ENCODE measurements around the gene ALOX5AP. TPM values are rescaled to one million over a fixed set of nuclear protein-coding genes. Genes with fewer than 3 reads are reported as not detected.

The ALOX5AP gene
- total RNA-seq, 4 donors from 2014 or later, result 14.8 to 48.2 (median 17.2) TPM

DNA sequence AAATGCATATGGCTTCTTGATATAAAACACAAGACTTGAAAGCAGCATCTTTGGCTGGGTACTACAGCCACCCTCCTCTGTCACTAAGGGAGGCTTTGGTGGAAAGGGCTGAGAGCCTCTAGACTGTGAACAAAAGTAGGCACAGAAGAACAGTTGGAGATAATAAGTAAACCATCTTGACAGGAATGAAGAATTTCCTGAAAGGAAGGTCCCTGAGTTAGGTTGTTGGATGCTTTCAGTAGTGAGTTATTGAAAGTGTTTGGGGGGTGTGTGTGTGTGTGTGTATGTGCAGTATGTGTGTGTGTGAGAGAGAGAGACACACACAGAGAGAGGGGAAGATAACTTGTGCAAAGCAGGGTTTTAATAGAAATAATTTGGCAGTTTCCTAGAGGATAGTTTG lies 38.2 kb downstream of the ALOX5AP start:
- Histone ChIP-seq H3K27me3 (no peaks in the 10 kb centered on the region), H3K27ac (replicated peaks in 1 of 4) (no peak overlapping the region), H3K36me3 (no peaks in the 10 kb centered on the region), H3K9me3 (no peaks in the 10 kb centered on the region), H3K4me1 (no peaks in the 10 kb centered on the region), H3K4me3 (no peak overlapping the region)
- intact Hi-C loops (cut with DNase I), result no loop called here
- TF ChIP-seq POLR2A (IDR thresholded peaks at IDR 0.05; ENCODE audit: low read depth) (no peak), EP300 (IDR thresholded peaks at IDR 0.05) (no peak), POLR2AphosphoS5 (IDR thresholded peaks at IDR 0.05) (no peak)
- TF ChIP-seq, protein P1, sequence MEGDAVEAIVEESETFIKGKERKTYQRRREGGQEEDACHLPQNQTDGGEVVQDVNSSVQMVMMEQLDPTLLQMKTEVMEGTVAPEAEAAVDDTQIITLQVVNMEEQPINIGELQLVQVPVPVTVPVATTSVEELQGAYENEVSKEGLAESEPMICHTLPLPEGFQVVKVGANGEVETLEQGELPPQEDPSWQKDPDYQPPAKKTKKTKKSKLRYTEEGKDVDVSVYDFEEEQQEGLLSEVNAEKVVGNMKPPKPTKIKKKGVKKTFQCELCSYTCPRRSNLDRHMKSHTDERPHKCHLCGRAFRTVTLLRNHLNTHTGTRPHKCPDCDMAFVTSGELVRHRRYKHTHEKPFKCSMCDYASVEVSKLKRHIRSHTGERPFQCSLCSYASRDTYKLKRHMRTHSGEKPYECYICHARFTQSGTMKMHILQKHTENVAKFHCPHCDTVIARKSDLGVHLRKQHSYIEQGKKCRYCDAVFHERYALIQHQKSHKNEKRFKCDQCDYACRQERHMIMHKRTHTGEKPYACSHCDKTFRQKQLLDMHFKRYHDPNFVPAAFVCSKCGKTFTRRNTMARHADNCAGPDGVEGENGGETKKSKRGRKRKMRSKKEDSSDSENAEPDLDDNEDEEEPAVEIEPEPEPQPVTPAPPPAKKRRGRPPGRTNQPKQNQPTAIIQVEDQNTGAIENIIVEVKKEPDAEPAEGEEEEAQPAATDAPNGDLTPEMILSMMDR (IDR thresholded peaks at IDR 0.05), result no peak
- DNase-seq (ENCODE audit: extremely low spot score), result no peak

DNA sequence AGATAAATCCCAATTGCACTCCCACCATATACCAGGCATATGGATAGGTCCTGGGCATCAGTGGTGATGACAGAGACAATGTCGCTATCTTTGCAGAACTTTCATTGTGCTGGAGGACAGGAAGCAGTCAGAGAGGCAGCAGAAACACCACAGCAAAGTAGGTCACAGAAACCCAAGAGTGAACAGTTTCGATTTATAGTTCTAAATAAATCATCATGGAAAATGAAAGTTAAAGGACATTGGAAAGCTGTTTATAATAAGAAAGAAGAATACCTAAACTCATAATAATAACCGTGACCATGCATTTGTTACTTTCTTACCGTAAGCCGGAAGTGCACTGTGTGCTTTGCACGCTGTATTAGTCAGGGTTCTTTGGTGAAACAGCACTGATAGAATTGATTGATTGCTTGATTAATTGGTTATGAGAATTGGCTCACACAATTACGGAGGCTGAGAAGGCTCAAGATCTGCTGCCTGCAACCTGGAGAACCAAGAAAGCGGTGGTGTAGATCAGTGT lies 38.9 kb downstream of the ALOX5AP start:
- Histone ChIP-seq H3K4me3 (no peak overlapping the region), H3K27me3 (no peaks in the 10 kb centered on the region), H3K36me3 (no peaks in the 10 kb centered on the region), H3K9me3 (no peaks in the 10 kb centered on the region), H3K27ac (replicated peaks in 1 of 4) (no peak overlapping the region), H3K4me1 (no peaks in the 10 kb centered on the region)
- WGBS, result 92% methylated on average over 8 of the region's 8 CpGs
- intact Hi-C loops (cut with DNase I), result no loop called here
- TF ChIP-seq EP300 (IDR thresholded peaks at IDR 0.05), result no peak
- no peak for TF ChIP-seq POLR2AphosphoS5 (IDR thresholded peaks at IDR 0.05)
- TF ChIP-seq POLR2A (IDR thresholded peaks at IDR 0.05; ENCODE audit: low read depth), result no peak
- TF ChIP-seq, protein P1 (IDR thresholded peaks at IDR 0.05), result no peak
- DNase-seq (ENCODE audit: extremely low spot score), result no peak

DNA sequence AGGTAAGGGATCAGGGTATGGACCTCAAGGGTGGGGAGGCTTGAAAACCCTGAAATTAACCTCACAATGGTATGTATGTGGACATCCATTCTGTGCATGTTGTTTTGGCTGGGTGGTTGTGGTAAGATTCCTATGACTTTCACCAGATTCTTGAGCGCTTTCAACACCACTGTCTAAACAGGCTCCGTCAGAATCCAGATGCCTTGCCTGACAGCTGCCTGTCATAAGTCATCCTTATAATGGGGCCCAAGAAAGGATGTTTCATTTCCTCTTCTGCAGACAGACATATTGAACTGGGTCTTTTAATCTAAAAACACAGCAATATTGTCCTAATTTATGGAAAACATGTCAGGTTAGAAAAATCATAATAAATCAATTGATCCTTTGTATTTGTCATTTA lies 41.3 kb downstream of the ALOX5AP start:
- 80% methylated on average over 2 of the region's 2 CpGs for WGBS
- TF ChIP-seq, protein P1 (IDR thresholded peaks at IDR 0.05), result no peak
- H3K4me1 ChIP-seq, result no peaks in the 10 kb centered on the region
- intact Hi-C loops (cut with DNase I), result no loop called here
- H3K4me3 ChIP-seq, result no peak overlapping the region
- no peak overlapping the region for H3K27ac ChIP-seq (replicated peaks in 1 of 4)
- no peaks in the 10 kb centered on the region for H3K9me3 ChIP-seq
- no peak for DNase-seq (ENCODE audit: extremely low spot score)
- H3K36me3 ChIP-seq, result no peaks in the 10 kb centered on the region
- no peaks in the 10 kb centered on the region for H3K27me3 ChIP-seq

DNA sequence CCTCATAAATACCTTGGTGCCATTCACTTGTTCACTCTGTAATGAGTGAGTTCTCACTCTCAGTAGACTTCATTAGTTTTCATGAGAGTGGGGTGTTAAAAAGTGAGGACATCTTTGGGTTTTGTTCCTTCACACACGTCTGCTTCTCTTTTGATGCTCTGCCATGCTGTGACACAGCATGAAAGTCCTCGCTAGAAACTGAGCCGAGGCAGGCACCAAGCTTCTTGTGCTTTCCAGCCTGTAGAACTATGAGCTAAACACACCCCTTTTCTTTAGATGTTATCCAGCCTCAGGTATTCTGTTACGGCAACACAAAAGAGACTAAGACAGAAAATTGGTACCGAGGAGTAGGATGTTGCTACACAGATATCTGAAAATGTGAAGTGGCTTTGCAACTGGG lies 43.7 kb downstream of the ALOX5AP start:
- no peaks in the 10 kb centered on the region for H3K9me3 ChIP-seq
- TF ChIP-seq, protein P1 (IDR thresholded peaks at IDR 0.05), result no peak
- TF ChIP-seq POLR2A (IDR thresholded peaks at IDR 0.05; ENCODE audit: low read depth) (no peak), POLR2AphosphoS5 (IDR thresholded peaks at IDR 0.05) (no peak), EP300 (IDR thresholded peaks at IDR 0.05) (no peak)
- H3K4me3 ChIP-seq, result no peak overlapping the region
- intact Hi-C loops (cut with DNase I), result no loop called here
- no peaks in the 10 kb centered on the region for H3K36me3 ChIP-seq
- H3K4me1 ChIP-seq, result no peaks in the 10 kb centered on the region
- H3K27me3 ChIP-seq, result no peaks in the 10 kb centered on the region
- no peak overlapping the region for H3K27ac ChIP-seq (replicated peaks in 1 of 4)
- no peak for DNase-seq (ENCODE audit: extremely low spot score)
- WGBS, result 81% methylated on average over 5 of the region's 5 CpGs

DNA sequence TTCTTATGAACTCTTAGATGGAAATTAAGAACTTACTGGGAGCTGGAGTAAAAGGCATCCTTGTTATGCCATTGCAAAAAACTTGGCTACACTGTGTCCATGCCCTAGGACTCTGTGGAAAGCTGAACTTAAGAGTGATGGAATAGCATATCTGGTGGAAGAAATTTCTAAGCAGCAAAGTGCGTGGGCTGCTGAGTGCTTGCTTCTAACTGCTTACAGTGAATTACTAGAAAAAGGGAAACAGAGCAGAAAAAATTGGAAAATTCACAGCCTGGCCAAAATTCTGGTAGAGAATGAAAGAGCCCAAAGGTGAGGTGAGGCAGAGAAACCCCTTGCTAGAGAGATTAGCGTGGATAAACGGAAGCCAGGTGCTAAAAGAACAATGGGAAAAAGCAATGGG lies 44.3 kb downstream of the ALOX5AP start:
- Histone ChIP-seq H3K27ac (replicated peaks in 1 of 4) (no peak overlapping the region), H3K27me3 (no peaks in the 10 kb centered on the region), H3K4me3 (no peak overlapping the region), H3K4me1 (no peaks in the 10 kb centered on the region), H3K9me3 (no peaks in the 10 kb centered on the region), H3K36me3 (no peaks in the 10 kb centered on the region)
- intact Hi-C loops (cut with DNase I), result no loop called here
- no peak for TF ChIP-seq POLR2AphosphoS5 (IDR thresholded peaks at IDR 0.05)
- no peak for TF ChIP-seq EP300 (IDR thresholded peaks at IDR 0.05)
- TF ChIP-seq POLR2A (IDR thresholded peaks at IDR 0.05; ENCODE audit: low read depth), result no peak
- TF ChIP-seq, protein P1 (IDR thresholded peaks at IDR 0.05), result no peak
- 95% methylated on average over 3 of the region's 3 CpGs for WGBS
- DNase-seq (ENCODE audit: extremely low spot score), result no peak
